NCI-H1436 treated with DMSO at 0.1 percent for 48 hours (cell line): Measurements from ENCODE around the gene BRIX1.
"Not testable (repeated sequence)": the region's sequence is repeated elsewhere in the genome, so short reads cannot be mapped to it uniquely, and the experiment has no call there.

Experiments used
- DNase-seq: peaks from one replicate; lab custom pipeline; 2025; lab: John Stamatoyannopoulos, UW

The BRIX1 gene

DNA sequence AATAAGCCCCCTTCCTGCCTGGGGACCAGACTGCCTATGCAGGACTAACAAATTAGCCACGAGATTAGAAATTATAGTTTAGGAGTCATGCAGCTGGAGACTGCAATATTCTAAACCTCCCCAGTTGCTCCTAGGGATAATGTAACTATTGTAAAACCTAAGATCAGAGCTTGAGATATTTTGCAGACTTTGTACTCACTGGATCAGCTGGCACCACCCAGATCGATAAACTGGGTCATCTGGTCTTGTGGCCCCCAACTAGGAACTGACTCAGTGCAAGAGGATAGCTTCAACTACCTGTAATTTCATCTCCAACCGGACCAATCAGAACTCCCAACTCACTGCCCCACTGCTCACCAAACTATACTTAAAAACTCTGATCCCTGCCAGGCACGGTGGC is 52.0 kb downstream of the BRIX1 start:
- no peak for DNase-seq

GRCh38 chr5:34968258-34968657 is 52.7 kb downstream of the BRIX1 start:
- no peak for DNase-seq

- DNase-seq: no peak
Measured at GRCh38 chr5:34970552-34970951, 55.0 kb downstream of the BRIX1 start.

- DNase-seq: not testable (repeated sequence)
Measured at GRCh38 chr5:34971655-34972054, 56.1 kb downstream of the BRIX1 start.
